OCI-LY1 (cell line): Measurements from ENCODE around the gene GRK4.

Experiments used
- H2AFZ ChIP-seq: fragments of 200-600 bp; sonication (generic), shearing (Covaris generic); 2 replicates; pipeline ENCODE4 v1.6.0; 2014; ENCODE audit warnings: antibody characterized with exemption, mild to moderate bottlenecking, low read length
- H3F3A ChIP-seq: fragments of 200-600 bp; sonication (generic), shearing (Covaris generic); 2 replicates; pipeline ENCODE4 v1.6.0; 2014; ENCODE audit warnings: mild to moderate bottlenecking, antibody characterized with exemption, low read length, moderate library complexity; ENCODE audit not compliant: insufficient read depth
- H3K27ac ChIP-seq: fragments of 200-600 bp; sonication (generic); 2 replicates; pipeline ENCODE4 v1.5.1; 2014; ENCODE audit warnings: low read length, mixed run types, mild to moderate bottlenecking, low read depth; ENCODE audit not compliant: poor library complexity, severe bottlenecking
- H3K27me3 ChIP-seq: fragments of 200-600 bp; sonication (generic); 2 replicates; pipeline ENCODE4 v1.6.0; 2014; ENCODE audit warnings: antibody characterized with exemption, mild to moderate bottlenecking, low read length, moderate library complexity; ENCODE audit not compliant: insufficient read depth
- H3K36me3 ChIP-seq: fragments of 200-600 bp; sonication (generic); 2 replicates; pipeline ENCODE4 v1.6.1; 2014; ENCODE audit warnings: mild to moderate bottlenecking, antibody characterized with exemption, low read length, moderate library complexity, mixed read lengths; ENCODE audit not compliant: insufficient read depth
- H3K4me1 ChIP-seq: fragments of 200-600 bp; sonication (generic); 2 replicates; pipeline ENCODE4 v1.5.1; 2014; ENCODE audit warnings: mild to moderate bottlenecking, low read length, moderate library complexity; ENCODE audit not compliant: insufficient read depth, severe bottlenecking
- H3K4me2 ChIP-seq: fragments of 200-600 bp; sonication (generic), shearing (Covaris generic); 2 replicates; pipeline ENCODE4 v1.6.1; 2014; ENCODE audit warnings: low read length
- H3K4me3 ChIP-seq: fragments of 200-600 bp; sonication (generic); 2 replicates; pipeline ENCODE4 v1.5.1; 2014; ENCODE audit warnings: low read length, low read depth, mild to moderate bottlenecking, mixed read lengths; ENCODE audit not compliant: poor library complexity, severe bottlenecking
- H3K79me2 ChIP-seq: fragments of 200-600 bp; shearing (Covaris generic); 2 replicates; pipeline ENCODE4 v1.6.1; 2016; ENCODE audit warnings: mixed run types, low read length, mixed read lengths; ENCODE audit not compliant: insufficient read depth
- H3K9ac ChIP-seq: fragments of 200-600 bp; sonication (generic), shearing (Covaris generic); 2 replicates; pipeline ENCODE4 v1.6.1; 2014; ENCODE audit warnings: mild to moderate bottlenecking, low read length, mixed read lengths
- H3K9me2 ChIP-seq: fragments of 200-600 bp; sonication (generic), shearing (Covaris generic); 2 replicates; pipeline ENCODE4 v1.6.1; 2014; ENCODE audit warnings: low read depth, mild to moderate bottlenecking, low read length, mixed read lengths
- H3K9me3 ChIP-seq: fragments of 200-600 bp; shearing (Covaris generic); 2 replicates; pipeline ENCODE4 v1.6.1; 2014; ENCODE audit warnings: low read length, mixed read lengths
- H4K20me1 ChIP-seq: fragments of 200-600 bp; sonication (generic), shearing (Covaris generic); 2 replicates; pipeline ENCODE4 v1.6.0; 2016; ENCODE audit warnings: mild to moderate bottlenecking, low read length; ENCODE audit not compliant: insufficient read depth
- CTCF ChIP-seq: fragments of 200-600 bp; sonication (generic), shearing (Covaris generic); IDR thresholded peaks from 2 replicates; pipeline ENCODE4 v1.5.1; 2017; ENCODE audit warnings: mild to moderate bottlenecking, antibody characterized with exemption, low read length, moderate library complexity, mixed read lengths
- EZH2 ChIP-seq: fragments of 200-600 bp; sonication (generic), shearing (Covaris generic); IDR thresholded peaks from 2 replicates; pipeline ENCODE4 v1.8.0; 2017; ENCODE audit warnings: borderline replicate concordance, mixed run types, mild to moderate bottlenecking, antibody characterized with exemption, low read length, moderate library complexity, mixed read lengths

Gene GRK4

DNA sequence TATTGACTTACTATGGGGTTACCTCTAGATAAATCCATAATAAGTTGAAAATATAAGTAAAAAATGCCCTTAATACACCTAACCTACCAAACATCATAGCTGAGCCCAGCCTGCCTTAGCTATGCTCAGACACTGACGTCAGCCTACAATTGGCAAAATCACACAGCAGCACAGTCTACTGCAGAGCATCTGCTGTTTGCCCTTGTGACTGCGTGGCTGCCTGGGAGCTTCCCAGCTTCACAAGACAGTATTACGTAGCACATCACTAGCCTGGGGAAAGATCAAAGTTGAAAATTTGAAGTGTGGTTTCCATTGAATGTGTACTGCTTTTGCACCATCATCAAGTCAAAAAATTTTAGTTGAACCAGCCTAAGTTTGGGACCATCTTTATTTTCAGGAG, 102.2 kb downstream of the GRK4 start:
- no peak overlapping the region for H3K4me2 ChIP-seq
- H3K9me3 ChIP-seq = no peaks in the 10 kb centered on the region
- H3K27ac ChIP-seq = no peak overlapping the region
- TF ChIP-seq CTCF = no peak
- no peak for TF ChIP-seq EZH2
- no peaks in the 10 kb centered on the region for H3K9me2 ChIP-seq
- H3K4me1 ChIP-seq = no peaks in the 10 kb centered on the region
- H3K27me3 ChIP-seq = no peaks in the 10 kb centered on the region
- no peak overlapping the region for H3K4me3 ChIP-seq
- H3K9ac ChIP-seq = no peak overlapping the region
- H2AFZ ChIP-seq = no peak overlapping the region
- H4K20me1 ChIP-seq = no peaks in the 10 kb centered on the region
- H3K79me2 ChIP-seq = no peaks in the 10 kb centered on the region
- H3K36me3 ChIP-seq = no peaks in the 10 kb centered on the region
- H3F3A ChIP-seq = no peaks in the 10 kb centered on the region

DNA sequence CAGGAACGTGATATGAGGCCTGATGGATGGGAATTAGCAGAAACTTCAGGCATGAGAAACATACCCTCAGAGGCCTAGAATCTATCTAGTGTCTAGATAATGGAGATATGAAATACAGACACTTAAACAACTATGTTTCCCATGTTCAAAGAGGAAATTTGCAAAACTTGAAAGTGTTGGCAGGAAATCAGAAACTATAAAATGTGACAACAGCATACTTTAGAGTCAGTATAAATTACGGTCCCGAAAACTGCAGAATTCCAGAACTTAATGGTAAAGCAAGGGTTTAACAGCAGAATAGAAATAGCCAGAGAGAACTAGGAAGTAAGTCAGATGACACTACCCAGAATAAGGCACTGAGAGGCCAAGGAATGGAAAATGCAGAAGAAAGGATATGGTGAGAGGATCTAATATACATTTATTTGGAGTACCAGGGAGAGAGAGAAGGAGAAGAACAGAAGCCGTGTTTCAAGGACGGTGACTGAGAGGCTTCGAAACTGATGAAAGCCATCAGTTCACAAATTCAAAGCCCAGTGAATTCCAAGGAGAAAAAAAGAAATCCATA, 103.5 kb downstream of the GRK4 start:
- no peaks in the 10 kb centered on the region for H3K36me3 ChIP-seq
- no peaks in the 10 kb centered on the region for H3K4me1 ChIP-seq
- H3K9ac ChIP-seq = no peak overlapping the region
- H3K79me2 ChIP-seq = no peaks in the 10 kb centered on the region
- no peaks in the 10 kb centered on the region for H3F3A ChIP-seq
- no peaks in the 10 kb centered on the region for H4K20me1 ChIP-seq
- TF ChIP-seq CTCF (no peak), EZH2 (no peak)
- H3K9me3 ChIP-seq = no peaks in the 10 kb centered on the region
- H3K4me3 ChIP-seq = no peak overlapping the region
- no peak overlapping the region for H2AFZ ChIP-seq
- H3K4me2 ChIP-seq = no peak overlapping the region
- no peaks in the 10 kb centered on the region for H3K27me3 ChIP-seq
- H3K9me2 ChIP-seq = no peaks in the 10 kb centered on the region
- H3K27ac ChIP-seq = no peak overlapping the region

DNA sequence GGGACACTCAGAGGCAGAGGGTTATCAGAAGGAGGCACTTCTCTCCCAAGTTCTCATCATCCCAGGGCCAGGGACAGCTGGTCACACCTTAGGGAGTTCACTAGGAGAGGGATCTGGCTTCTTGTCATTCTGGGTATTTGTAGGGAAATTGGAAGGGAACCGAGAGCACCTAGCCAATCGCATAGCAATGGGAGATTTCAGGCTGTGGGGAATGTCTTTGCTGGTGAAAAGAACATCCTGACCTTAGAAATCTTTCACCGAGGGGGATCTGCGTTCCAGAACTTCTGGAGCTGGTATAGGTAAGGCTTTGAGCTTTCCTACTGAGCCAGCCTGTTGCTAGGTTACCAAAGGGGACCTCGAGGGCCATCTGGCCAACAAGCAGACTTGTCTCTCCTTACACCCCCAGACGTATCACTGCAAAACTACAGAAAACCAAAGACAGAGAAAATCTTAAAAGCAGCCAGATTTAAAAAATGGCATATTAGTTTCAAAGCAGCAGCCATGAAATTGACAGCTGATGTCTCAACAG, 104.2 kb downstream of the GRK4 start:
- Histone ChIP-seq H3K9me3 (no peaks in the 10 kb centered on the region), H3K79me2 (no peaks in the 10 kb centered on the region), H4K20me1 (no peaks in the 10 kb centered on the region), H3K27ac (no peak overlapping the region), H2AFZ (no peak overlapping the region), H3K9ac (no peak overlapping the region), H3K4me1 (no peaks in the 10 kb centered on the region), H3F3A (no peaks in the 10 kb centered on the region), H3K4me3 (no peak overlapping the region), H3K36me3 (no peaks in the 10 kb centered on the region), H3K9me2 (no peaks in the 10 kb centered on the region), H3K4me2 (no peak overlapping the region), H3K27me3 (no peaks in the 10 kb centered on the region)
- TF ChIP-seq EZH2 = no peak
- TF ChIP-seq CTCF = no peak
